IMR-90 (cell line): ENCODE data around the gene EVPL. TPM values are rescaled to one million over a fixed set of nuclear protein-coding genes. Genes with fewer than 3 reads are reported as not detected.

Experiments
- ATAC-seq: fragments of 200-7000 bp; cut with Tn5 transposase; 2 replicates; pipeline ENCODE4 v1.9.1; 2020; ENCODE audit warnings: low read depth, mild to moderate bottlenecking, moderate library complexity
- BruUV-seq: library from RNA; stranded (reverse); fragments of 400-500 nt; replicated peaks from 2 replicates; lab custom pipeline; 2021; lab: Mats Ljungman, UMichigan
- CTCF ChIA-PET: fragments of 300-600 bp; formaldehyde crosslinking; extraction: SDS; loops from one replicate; lab custom pipeline; 2021; ENCODE audit warnings: antibody characterized with exemption; lab: Yijun Ruan, JAX
- POLR2A ChIA-PET: fragments of 300-600 bp; sonication (Branson Sonifier 250); formaldehyde crosslinking; loops from one replicate; lab custom pipeline; 2022; ENCODE audit warnings: antibody characterized with exemption; ENCODE audit not compliant: unreplicated experiment; lab: Charles Lee
- DNase-seq: peaks from one replicate; pipeline ENCODE4 v3.0.0; 2013
- H2AFZ ChIP-seq: replicated peaks from 2 replicates; pipeline ENCODE3; 2013; ENCODE audit warnings: low read length, mild to moderate bottlenecking; ENCODE audit not compliant: poor library complexity
- H2AK5ac ChIP-seq: 2 replicates; pipeline ENCODE4 v1.6.1; 2013; ENCODE audit warnings: low read depth, low read length, inconsistent platforms
- H2AK9ac ChIP-seq: replicated peaks from 2 replicates; pipeline ENCODE3; 2013; ENCODE audit warnings: mild to moderate bottlenecking, low read depth, low read length, moderate library complexity; ENCODE audit not compliant: poor library complexity
- H2BK120ac ChIP-seq: 2 replicates; pipeline ENCODE4 v1.6.1; 2013; ENCODE audit warnings: low read depth, low read length, inconsistent platforms
- H2BK15ac ChIP-seq: 3 replicates; pipeline ENCODE4 v1.6.1; 2013; ENCODE audit warnings: low read depth, low read length, inconsistent platforms
- H2BK20ac ChIP-seq: 2 replicates; pipeline ENCODE4 v1.6.1; 2013; ENCODE audit warnings: low read depth, mild to moderate bottlenecking, inconsistent platforms, low read length, moderate library complexity
- H2BK5ac ChIP-seq: 2 replicates; pipeline ENCODE4 v1.6.1; 2013; ENCODE audit warnings: mild to moderate bottlenecking, low read depth, low read length, inconsistent platforms; ENCODE audit not compliant: poor library complexity, severe bottlenecking
- H3K14ac ChIP-seq: replicated peaks from 2 replicates; pipeline ENCODE4 v1.6.1; 2013; ENCODE audit warnings: low read depth, low read length, inconsistent platforms
- H3K18ac ChIP-seq: 2 replicates; pipeline ENCODE4 v1.6.1; 2013; ENCODE audit warnings: low read depth, low read length, control low read depth
- H3K23ac ChIP-seq: 2 replicates; pipeline ENCODE4 v1.6.1; 2013; ENCODE audit warnings: low read depth, low read length, inconsistent platforms
- H3K27ac ChIP-seq: 2 replicates; pipeline ENCODE4 v1.5.1; 2013; ENCODE audit warnings: mild to moderate bottlenecking, control low read depth, low read length; ENCODE audit not compliant: insufficient read depth
- H3K27me3 ChIP-seq: 2 replicates; pipeline ENCODE4 v1.6.1; 2013; ENCODE audit warnings: low read length; ENCODE audit not compliant: control insufficient read depth, insufficient read depth
- H3K36me3 ChIP-seq: 2 replicates; pipeline ENCODE4 v1.6.1; 2013; ENCODE audit warnings: low read length, mixed read lengths; ENCODE audit not compliant: control insufficient read depth, insufficient read depth
- H3K4ac ChIP-seq: 2 replicates; pipeline ENCODE4 v1.6.1; 2013; ENCODE audit warnings: low read depth, low read length, inconsistent platforms
- H3K4me1 ChIP-seq: 2 replicates; pipeline ENCODE4 v1.6.1; 2013; ENCODE audit warnings: low read length, mixed read lengths; ENCODE audit not compliant: control insufficient read depth, insufficient read depth
- H3K4me2 ChIP-seq: 2 replicates; pipeline ENCODE4 v1.6.1; 2013; ENCODE audit warnings: low read depth, mild to moderate bottlenecking, control low read depth, low read length, moderate library complexity
- H3K4me3 ChIP-seq: 2 replicates; pipeline ENCODE4 v1.5.1; 2013; ENCODE audit warnings: low read depth, mild to moderate bottlenecking, control low read depth, low read length, moderate library complexity; ENCODE audit not compliant: insufficient read depth
- H3K56ac ChIP-seq: 2 replicates; pipeline ENCODE4 v1.6.1; 2013; ENCODE audit warnings: low read length, inconsistent platforms; ENCODE audit not compliant: insufficient read depth; ENCODE audit errors: extremely low read depth
- H3K79me1 ChIP-seq, 2 experiments: 2 replicates each; pipeline ENCODE4 v1.6.1; 2013; ENCODE audit warnings: low read length in 2 of 2, inconsistent platforms in 1 of 2, low read depth in 1 of 2
- H3K9ac ChIP-seq: 2 replicates; pipeline ENCODE4 v1.6.1; 2013; ENCODE audit warnings: low read depth, low read length, control low read depth
- H3K9me1 ChIP-seq: 2 replicates; pipeline ENCODE4 v1.6.1; 2013; ENCODE audit warnings: low read length, inconsistent platforms; ENCODE audit not compliant: insufficient read depth
- H3K9me3 ChIP-seq: 2 replicates; pipeline ENCODE4 v1.6.1; 2013; ENCODE audit warnings: low read length; ENCODE audit not compliant: control insufficient read depth, insufficient read depth
- H4K20me1 ChIP-seq: 2 replicates; pipeline ENCODE4 v1.6.1; 2013; ENCODE audit warnings: low read length, inconsistent platforms; ENCODE audit not compliant: insufficient read depth
- H4K5ac ChIP-seq: 2 replicates; pipeline ENCODE4 v1.6.1; 2013; ENCODE audit warnings: mild to moderate bottlenecking, low read depth, low read length, control low read depth
- H4K8ac ChIP-seq, 2 experiments: 2 replicates each; pipeline ENCODE4 v1.6.1; 2013; ENCODE audit warnings: low read depth in 2 of 2, low read length in 2 of 2, control low read depth in 1 of 2, inconsistent platforms in 1 of 2
- H4K91ac ChIP-seq: 2 replicates; pipeline ENCODE4 v1.6.1; 2013; ENCODE audit warnings: low read depth, low read length, inconsistent platforms; ENCODE audit not compliant: insufficient read depth
- MAZ ChIP-seq: IDR thresholded peaks from 2 replicates; pipeline ENCODE4 v1.6.1; 2012; ENCODE audit warnings: low read depth, mild to moderate bottlenecking, low read length, improper control_type of control experiment, moderate library complexity, borderline replicate concordance
- WGBS, 2 experiments: methylation state at CpG; one replicate each; pipeline versions ENCODE4 v1.1.5 to v1.1.7; 2013; ENCODE audit warnings: missing lambda C conversion rate in 2 of 2; ENCODE audit not compliant: insufficient read length in 1 of 2; ENCODE audit errors: extremely low coverage in 2 of 2; 5-methylcytosine and 5-hydroxymethylcytosine counted together
- dilution Hi-C: fragments of 300-500 bp; cut with HindIII; formaldehyde crosslinking; loops from one replicate; pipeline ENCODE4 v1.14.3; 2018; ENCODE audit warnings: low sequenced_read_pairs; ENCODE audit not compliant: unreplicated experiment
- in situ Hi-C: fragments of 300-500 bp; cut with MboI; formaldehyde crosslinking; loops from 3 replicates; pipeline ENCODE4 v1.14.3; 2019; ENCODE audit warnings: low sequenced_read_pairs, inconsistent platforms, mixed read lengths
- intact Hi-C: fragments of 100-400 bp; cut with micrococcal nuclease; formaldehyde crosslinking; loops from 2 replicates; pipeline ENCODE4 v1.10.0; 2022
- polyA plus RNA-seq, 3 experiments: library from polyadenylated mRNA; depleted of rRNA; stranded (reverse); fragments of >200 nt; gene quantifications; 2 replicates each; pipeline ENCODE4 v1.2.3, GENCODE V29; 2012; ENCODE audit warnings: low replicate concordance in 1 of 3
- total RNA-seq: library from RNA; depleted of rRNA; stranded (reverse); fragments of >200 nt; gene quantifications from 2 replicates; pipeline ENCODE4 v1.2.3, GENCODE V29; 2012

The EVPL gene
- total and polyA plus RNA-seq, 2 of the 4 experiments (the other 2 are of a cell fraction): not detected

GRCh38 chr17:76002100-76002499, 25.0 kb downstream of the EVPL start:
- peaks cover 3% of the 10 kb centered on the region; the same call in 1 of the 2 replicates for H3K36me3 ChIP-seq
- dilution Hi-C loops (no loop called here), intact Hi-C loops (no loop called here), in situ Hi-C loops (no loop called here)
- no peaks in the 10 kb centered on the region for H3K27me3 ChIP-seq
- no peak for DNase-seq
- H3K18ac ChIP-seq: no peak overlapping the region
- H4K5ac ChIP-seq: no peak overlapping the region
- no peak overlapping the region for H2BK15ac ChIP-seq
- BruUV-seq: no TSS peak
- no peak overlapping the region for H3K14ac ChIP-seq
- no CpG with 5 or more reads among the region's 12 CpGs for WGBS, 2 experiments
- H2BK120ac ChIP-seq: no peak overlapping the region
- no peak overlapping the region for H2BK20ac ChIP-seq
- peaks cover 0 to 6% of the 10 kb centered on the region in 2 experiments; a peak in 1 of 4 replicates for H3K79me1 ChIP-seq
- H4K20me1 ChIP-seq: no peaks in the 10 kb centered on the region
- POLR2A ChIA-PET: no interaction called here
- H4K8ac ChIP-seq: no peak overlapping the region
- H2AK5ac ChIP-seq: no peak overlapping the region
- no peak overlapping the region for H2AK9ac ChIP-seq
- TF ChIP-seq MAZ: no peak
- CTCF ChIA-PET: interaction anchor here (1.0 to 1.2 kb wide), 2 partner anchors 18 to 91 kb away, joined by 3 read pairs; no protein-coding TSS in a partner anchor
- H3K4me2 ChIP-seq: no peak overlapping the region
- H3K9me1 ChIP-seq: 0 out of 2 replicates have a peak, but pooled peaks cover 3% of the 10 kb centered on the region
- H3K23ac ChIP-seq: no peak overlapping the region
- no peak overlapping the region for H3K4me3 ChIP-seq
- no peak overlapping the region for H2BK5ac ChIP-seq
- no peaks in the 10 kb centered on the region for H3K9me3 ChIP-seq
- no peak overlapping the region for H2AFZ ChIP-seq
- no peak overlapping the region for H3K4ac ChIP-seq
- H3K9ac ChIP-seq: no peak overlapping the region
- H3K4me1 ChIP-seq: peaks cover 10% of the 10 kb centered on the region
- H4K91ac ChIP-seq: no peak overlapping the region
- H3K27ac ChIP-seq: no peak overlapping the region
- H3K56ac ChIP-seq: no peak overlapping the region
- ATAC-seq: no peak
